Ishikawa (cell line): ENCODE results near the gene SCD5.

Source experiments
- CEBPB ChIP-seq: IDR thresholded peaks from 2 replicates; pipeline ENCODE4 v1.6.1; 2012
- CREB1 ChIP-seq: IDR thresholded peaks from 2 replicates; pipeline ENCODE4 v1.6.1; 2012; ENCODE audit warnings: low read depth
- EP300 ChIP-seq: IDR thresholded peaks from 2 replicates; pipeline ENCODE4 v1.6.1; 2012; ENCODE audit warnings: borderline replicate concordance
- FOXM1 ChIP-seq: IDR thresholded peaks from 2 replicates; pipeline ENCODE4 v1.6.1; 2012; ENCODE audit warnings: low read depth, borderline replicate concordance
- MAX ChIP-seq: IDR thresholded peaks from 2 replicates; pipeline ENCODE4 v1.6.1; 2012
- RAD21 ChIP-seq: IDR thresholded peaks from 2 replicates; pipeline ENCODE4 v1.6.1; 2012; ENCODE audit warnings: low read depth
- TAF1 ChIP-seq: IDR thresholded peaks from 2 replicates; pipeline ENCODE4 v1.6.1; 2012; ENCODE audit warnings: low read depth, mild to moderate bottlenecking
- TCF12 ChIP-seq: IDR thresholded peaks from 2 replicates; pipeline ENCODE4 v1.6.1; 2012; ENCODE audit warnings: low read depth
- USF1 ChIP-seq: IDR thresholded peaks from 2 replicates; pipeline ENCODE4 v1.6.1; 2012
- YY1 ChIP-seq: IDR thresholded peaks from 2 replicates; pipeline ENCODE4 v1.6.1; 2012; ENCODE audit warnings: low read depth
- ZBTB7A ChIP-seq: IDR thresholded peaks from 2 replicates; pipeline ENCODE4 v1.6.1; 2012; ENCODE audit warnings: low read depth
- TF ChIP-seq, protein P1 (sequence below): IDR thresholded peaks from 2 replicates; pipeline ENCODE4 v1.6.1; 2012; ENCODE audit warnings: low read depth, mild to moderate bottlenecking

DNA sequence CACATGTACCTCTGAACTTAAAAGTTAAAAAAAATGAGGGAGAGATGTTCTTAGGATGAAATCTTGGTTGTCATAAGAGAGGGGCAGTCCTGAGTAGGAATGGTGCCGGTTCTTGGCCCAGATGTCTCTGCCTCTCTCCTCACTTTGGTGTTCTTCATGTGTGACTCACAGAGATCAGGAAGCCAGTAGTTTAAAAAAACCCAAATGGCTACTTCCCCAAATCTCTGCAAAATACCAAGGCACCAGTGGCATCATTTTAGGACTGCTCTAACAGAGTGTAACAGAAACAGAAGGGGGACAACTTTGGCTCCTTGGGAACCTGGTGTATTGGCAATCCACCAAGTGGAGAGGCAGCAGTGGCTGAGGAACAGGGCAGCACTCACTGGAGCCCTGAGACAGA lies 116.8 kb downstream of the SCD5 start:
- TF ChIP-seq RAD21 (no peak), CEBPB (no peak), TCF12 (no peak), YY1 (no peak), ZBTB7A (no peak), EP300 (no peak), MAX (no peak), CREB1 (no peak), FOXM1 (no peak), USF1 (no peak), TAF1 (no peak)
- TF ChIP-seq, protein P1, sequence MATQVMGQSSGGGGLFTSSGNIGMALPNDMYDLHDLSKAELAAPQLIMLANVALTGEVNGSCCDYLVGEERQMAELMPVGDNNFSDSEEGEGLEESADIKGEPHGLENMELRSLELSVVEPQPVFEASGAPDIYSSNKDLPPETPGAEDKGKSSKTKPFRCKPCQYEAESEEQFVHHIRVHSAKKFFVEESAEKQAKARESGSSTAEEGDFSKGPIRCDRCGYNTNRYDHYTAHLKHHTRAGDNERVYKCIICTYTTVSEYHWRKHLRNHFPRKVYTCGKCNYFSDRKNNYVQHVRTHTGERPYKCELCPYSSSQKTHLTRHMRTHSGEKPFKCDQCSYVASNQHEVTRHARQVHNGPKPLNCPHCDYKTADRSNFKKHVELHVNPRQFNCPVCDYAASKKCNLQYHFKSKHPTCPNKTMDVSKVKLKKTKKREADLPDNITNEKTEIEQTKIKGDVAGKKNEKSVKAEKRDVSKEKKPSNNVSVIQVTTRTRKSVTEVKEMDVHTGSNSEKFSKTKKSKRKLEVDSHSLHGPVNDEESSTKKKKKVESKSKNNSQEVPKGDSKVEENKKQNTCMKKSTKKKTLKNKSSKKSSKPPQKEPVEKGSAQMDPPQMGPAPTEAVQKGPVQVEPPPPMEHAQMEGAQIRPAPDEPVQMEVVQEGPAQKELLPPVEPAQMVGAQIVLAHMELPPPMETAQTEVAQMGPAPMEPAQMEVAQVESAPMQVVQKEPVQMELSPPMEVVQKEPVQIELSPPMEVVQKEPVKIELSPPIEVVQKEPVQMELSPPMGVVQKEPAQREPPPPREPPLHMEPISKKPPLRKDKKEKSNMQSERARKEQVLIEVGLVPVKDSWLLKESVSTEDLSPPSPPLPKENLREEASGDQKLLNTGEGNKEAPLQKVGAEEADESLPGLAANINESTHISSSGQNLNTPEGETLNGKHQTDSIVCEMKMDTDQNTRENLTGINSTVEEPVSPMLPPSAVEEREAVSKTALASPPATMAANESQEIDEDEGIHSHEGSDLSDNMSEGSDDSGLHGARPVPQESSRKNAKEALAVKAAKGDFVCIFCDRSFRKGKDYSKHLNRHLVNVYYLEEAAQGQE: no peak
